ENCODE measurements around the gene PSMA8. TPM values are rescaled to one million over a fixed set of nuclear protein-coding genes. Genes with fewer than 3 reads are reported as not detected.
"Not testable (repeated sequence)": the region's sequence is repeated elsewhere in the genome, so short reads cannot be mapped to it uniquely, and the experiment has no call there.

Gene PSMA8
- total RNA-seq, 1 donor from 2014 or later: not detected

- no peak for DNase-seq (ENCODE audit: low spot score)
- Mint-ChIP-seq H3K4me1 (ENCODE audit: low read depth) (no peaks in the 10 kb centered on the region), H3K9me3 (ENCODE audit: low read depth) (peaks cover 9% of the 10 kb centered on the region), H3K27me3 (ENCODE audit: low read depth) (peaks cover 2% of the 10 kb centered on the region), H3K4me3 (ENCODE audit: unreplicated experiment) (no peak overlapping the region), H3K36me3 (ENCODE audit: low read depth) (no peaks in the 10 kb centered on the region), H3K27ac (ENCODE audit: unreplicated experiment) (no peak overlapping the region)
- no peak for TF ChIP-seq CTCF (IDR thresholded peaks at IDR 0.05)
Measured at GRCh38 chr18:26190506-26190905, 56.8 kb downstream of the PSMA8 start.

- Mint-ChIP-seq H3K9me3 (ENCODE audit: low read depth) (peaks cover 9% of the 10 kb centered on the region), H3K4me3 (ENCODE audit: unreplicated experiment) (no peak overlapping the region), H3K4me1 (ENCODE audit: low read depth) (no peaks in the 10 kb centered on the region), H3K27me3 (ENCODE audit: low read depth) (peaks cover 2% of the 10 kb centered on the region), H3K36me3 (ENCODE audit: low read depth) (no peaks in the 10 kb centered on the region), H3K27ac (ENCODE audit: unreplicated experiment) (no peak overlapping the region)
- DNase-seq (ENCODE audit: low spot score): no peak
- peak; percentile 19 for TF ChIP-seq CTCF (IDR thresholded peaks at IDR 0.05)
Measured at GRCh38 chr18:26192233-26192632, 58.6 kb downstream of the PSMA8 start.

GRCh38 chr18:26196605-26197004 lies 62.9 kb downstream of the PSMA8 start:
- Mint-ChIP-seq H3K27ac (ENCODE audit: unreplicated experiment) (no peak overlapping the region), H3K4me1 (ENCODE audit: low read depth) (no peaks in the 10 kb centered on the region), H3K4me3 (ENCODE audit: unreplicated experiment) (no peak overlapping the region), H3K27me3 (ENCODE audit: low read depth) (no peaks in the 10 kb centered on the region), H3K36me3 (ENCODE audit: low read depth) (no peaks in the 10 kb centered on the region), H3K9me3 (ENCODE audit: low read depth) (peaks cover 2% of the 10 kb centered on the region)
- no peak for DNase-seq (ENCODE audit: low spot score)
- no peak for TF ChIP-seq CTCF (IDR thresholded peaks at IDR 0.05)

- not testable (repeated sequence) for H3K4me3 Mint-ChIP-seq (ENCODE audit: unreplicated experiment); H3K27ac Mint-ChIP-seq (ENCODE audit: unreplicated experiment); H3K4me1 Mint-ChIP-seq (ENCODE audit: low read depth); H3K36me3 Mint-ChIP-seq (ENCODE audit: low read depth); H3K9me3 Mint-ChIP-seq (ENCODE audit: low read depth); DNase-seq (ENCODE audit: low spot score)
- H3K27me3 Mint-ChIP-seq (ENCODE audit: low read depth): peaks cover 10% of the 10 kb centered on the region
Measured at GRCh38 chr18:26202001-26202400, 68.3 kb downstream of the PSMA8 start.

GRCh38 chr18:26205318-26205717 lies 71.6 kb downstream of the PSMA8 start:
- Mint-ChIP-seq H3K27me3 (ENCODE audit: low read depth) (peaks cover 10% of the 10 kb centered on the region), H3K9me3 (ENCODE audit: low read depth) (peaks cover 2% of the 10 kb centered on the region), H3K27ac (ENCODE audit: unreplicated experiment) (no peak overlapping the region), H3K36me3 (ENCODE audit: low read depth) (no peaks in the 10 kb centered on the region), H3K4me3 (ENCODE audit: unreplicated experiment) (no peak overlapping the region), H3K4me1 (ENCODE audit: low read depth) (no peaks in the 10 kb centered on the region)
- no peak for TF ChIP-seq CTCF (IDR thresholded peaks at IDR 0.05)
- DNase-seq (ENCODE audit: low spot score): no peak

- H3K27me3 Mint-ChIP-seq (ENCODE audit: low read depth): peaks cover 10% of the 10 kb centered on the region
- DNase-seq (ENCODE audit: low spot score): no peak
- H3K4me3 Mint-ChIP-seq (ENCODE audit: unreplicated experiment): no peak overlapping the region
- no peaks in the 10 kb centered on the region for H3K36me3 Mint-ChIP-seq (ENCODE audit: low read depth)
- H3K4me1 Mint-ChIP-seq (ENCODE audit: low read depth): no peaks in the 10 kb centered on the region
- H3K27ac Mint-ChIP-seq (ENCODE audit: unreplicated experiment): no peak overlapping the region
- TF ChIP-seq CTCF (IDR thresholded peaks at IDR 0.05): no peak
- no peaks in the 10 kb centered on the region for H3K9me3 Mint-ChIP-seq (ENCODE audit: low read depth)
Measured at GRCh38 chr18:26206488-26206887, 72.8 kb downstream of the PSMA8 start.

Measured in chondrocyte (in vitro differentiated cells).